Measurements from ENCODE around the gene CDK5RAP1.

The CDK5RAP1 gene

DNA sequence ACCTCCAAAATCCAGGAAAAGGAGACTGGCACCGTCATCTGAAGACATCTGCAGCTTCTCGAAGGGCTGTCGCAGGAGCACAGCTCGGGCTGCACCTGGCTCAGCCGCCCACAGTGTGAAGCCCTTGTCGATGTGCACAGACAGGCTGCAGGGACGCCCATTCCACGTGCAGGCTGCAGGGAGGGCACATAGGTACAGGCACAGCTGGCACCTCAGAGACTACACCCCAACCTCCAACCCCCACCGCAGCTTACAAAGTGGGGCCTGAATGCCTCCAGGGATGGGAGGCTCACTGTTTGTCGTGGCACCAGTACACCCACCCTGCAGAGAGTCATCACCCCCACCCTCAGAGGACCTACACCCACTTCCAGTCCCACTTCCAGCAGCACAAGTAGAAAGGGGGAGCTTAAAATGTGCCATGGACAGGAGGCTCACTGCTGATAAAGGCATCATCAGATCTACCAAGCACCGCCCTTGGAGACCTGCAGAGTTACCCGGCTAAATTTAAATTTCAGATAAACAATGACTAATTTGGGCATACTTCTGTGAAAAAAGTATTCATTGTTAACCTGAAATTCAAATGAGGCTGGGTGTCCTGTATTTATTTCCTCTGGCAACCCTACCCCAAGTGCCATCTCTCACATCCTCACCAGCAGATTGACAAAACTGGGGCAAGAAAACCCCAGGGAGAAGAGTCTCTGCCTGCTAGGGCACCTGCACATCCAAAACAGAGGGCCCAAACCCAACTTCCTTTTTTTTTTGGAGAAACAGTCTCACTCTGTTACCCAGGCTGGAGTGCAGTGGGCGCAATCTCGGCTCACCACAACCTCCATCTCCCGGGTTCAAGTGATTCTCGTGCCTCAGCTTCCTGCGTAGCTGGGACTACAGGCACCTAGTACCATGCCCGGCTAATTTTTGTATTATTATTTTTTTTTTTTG, 7.7 kb upstream of the CDK5RAP1 start:
- TF ChIP-seq, protein P1, sequence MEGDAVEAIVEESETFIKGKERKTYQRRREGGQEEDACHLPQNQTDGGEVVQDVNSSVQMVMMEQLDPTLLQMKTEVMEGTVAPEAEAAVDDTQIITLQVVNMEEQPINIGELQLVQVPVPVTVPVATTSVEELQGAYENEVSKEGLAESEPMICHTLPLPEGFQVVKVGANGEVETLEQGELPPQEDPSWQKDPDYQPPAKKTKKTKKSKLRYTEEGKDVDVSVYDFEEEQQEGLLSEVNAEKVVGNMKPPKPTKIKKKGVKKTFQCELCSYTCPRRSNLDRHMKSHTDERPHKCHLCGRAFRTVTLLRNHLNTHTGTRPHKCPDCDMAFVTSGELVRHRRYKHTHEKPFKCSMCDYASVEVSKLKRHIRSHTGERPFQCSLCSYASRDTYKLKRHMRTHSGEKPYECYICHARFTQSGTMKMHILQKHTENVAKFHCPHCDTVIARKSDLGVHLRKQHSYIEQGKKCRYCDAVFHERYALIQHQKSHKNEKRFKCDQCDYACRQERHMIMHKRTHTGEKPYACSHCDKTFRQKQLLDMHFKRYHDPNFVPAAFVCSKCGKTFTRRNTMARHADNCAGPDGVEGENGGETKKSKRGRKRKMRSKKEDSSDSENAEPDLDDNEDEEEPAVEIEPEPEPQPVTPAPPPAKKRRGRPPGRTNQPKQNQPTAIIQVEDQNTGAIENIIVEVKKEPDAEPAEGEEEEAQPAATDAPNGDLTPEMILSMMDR (IDR thresholded peaks at IDR 0.05; ENCODE audit: low read depth, low read length): no peak
- no peak for DNase-seq
- Histone ChIP-seq H3K4me1 (no peaks in the 10 kb centered on the region), H3K36me3 (no peaks in the 10 kb centered on the region), H3K4me3 (ENCODE audit: low read depth, low read length) (no peak overlapping the region), H3K9me3 (no peaks in the 10 kb centered on the region), H3K27me3 (no peaks in the 10 kb centered on the region)

DNA sequence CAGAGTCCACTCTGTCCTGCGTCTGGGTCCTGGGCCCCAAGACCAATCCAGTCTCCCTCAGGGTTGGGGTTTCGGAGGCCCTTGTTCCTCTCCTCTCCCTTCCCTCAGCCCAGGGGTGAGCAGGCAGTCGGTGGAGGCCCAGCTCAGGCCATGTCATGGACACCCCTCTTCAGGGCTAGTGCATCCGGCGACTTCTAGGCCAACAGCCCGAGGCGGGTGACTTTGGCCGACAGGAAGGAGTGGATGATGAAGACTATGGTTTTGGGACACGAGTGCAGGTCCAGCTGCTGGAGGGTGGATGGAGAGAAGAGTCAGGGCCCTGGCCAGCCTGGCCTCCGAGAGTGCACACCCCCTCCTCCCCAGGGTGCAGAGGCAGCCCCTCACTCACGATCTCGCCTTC, 7.0 kb upstream of the CDK5RAP1 start:
- DNase-seq: no peak
- no peaks in the 10 kb centered on the region for H3K36me3 ChIP-seq

DNA sequence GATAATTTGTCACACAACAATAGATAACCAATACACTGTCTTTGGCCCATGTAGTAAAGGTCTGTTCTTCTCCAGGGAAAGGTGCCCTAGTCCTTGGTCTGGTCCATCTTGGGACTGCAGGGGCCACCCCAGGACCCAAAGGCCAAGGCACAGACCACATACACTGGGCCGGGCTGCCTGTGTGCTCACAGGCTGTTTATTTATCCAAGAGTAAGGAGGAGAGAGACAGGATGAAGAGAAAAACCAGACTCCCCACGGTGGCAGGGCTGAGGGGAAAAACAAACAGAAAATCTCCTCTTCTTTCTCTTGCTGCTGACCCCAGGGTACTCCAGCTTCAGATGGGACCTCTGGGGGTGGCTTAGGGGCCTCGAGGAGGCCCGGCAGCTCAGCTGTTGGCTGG, 6.5 kb upstream of the CDK5RAP1 start:
- H3K36me3 ChIP-seq: no peaks in the 10 kb centered on the region
- no peaks in the 10 kb centered on the region for H3K27me3 ChIP-seq
- TF ChIP-seq, protein P1 (IDR thresholded peaks at IDR 0.05; ENCODE audit: low read depth, low read length): no peak
- no peaks in the 10 kb centered on the region for H3K4me1 ChIP-seq
- DNase-seq: no peak
- no peak overlapping the region for H3K4me3 ChIP-seq (ENCODE audit: low read depth, low read length)
- no peaks in the 10 kb centered on the region for H3K9me3 ChIP-seq

More for the DNA sequence above, 7.0 kb upstream of the CDK5RAP1 start:
- H3K9me3 ChIP-seq: no peaks in the 10 kb centered on the region
- no peaks in the 10 kb centered on the region for H3K27me3 ChIP-seq
- TF ChIP-seq, protein P1 (IDR thresholded peaks at IDR 0.05; ENCODE audit: low read depth, low read length): no peak
- no peak overlapping the region for H3K4me3 ChIP-seq (ENCODE audit: low read depth, low read length)
- no peaks in the 10 kb centered on the region for H3K4me1 ChIP-seq

DNA sequence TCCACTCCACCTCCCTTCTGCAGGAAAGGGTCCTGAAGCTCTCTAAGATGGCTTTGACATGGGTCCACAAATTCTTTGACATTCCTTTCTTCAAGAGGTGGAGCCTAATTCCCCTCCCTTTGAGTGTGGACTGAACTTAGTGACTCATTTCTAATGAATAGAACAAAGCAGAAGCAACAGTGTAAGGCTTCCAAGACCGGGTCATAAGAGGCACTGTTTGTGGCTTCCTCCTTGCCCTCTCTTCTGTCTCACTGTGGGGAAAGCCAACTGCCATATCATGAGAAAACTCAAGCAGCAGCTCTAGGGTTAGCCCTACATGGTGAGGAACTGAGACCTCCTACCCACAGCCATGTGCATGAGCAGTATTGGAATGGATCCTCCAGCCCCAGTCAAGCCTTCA, 5.9 kb upstream of the CDK5RAP1 start:
- TF ChIP-seq, protein P1 (IDR thresholded peaks at IDR 0.05; ENCODE audit: low read depth, low read length): no peak
- Histone ChIP-seq H3K4me1 (peaks cover 2% of the 10 kb centered on the region; the same call in 1 of the 2 replicates), H3K9me3 (no peaks in the 10 kb centered on the region), H3K27me3 (no peaks in the 10 kb centered on the region), H3K4me3 (ENCODE audit: low read depth, low read length) (no peak overlapping the region), H3K36me3 (no peaks in the 10 kb centered on the region)
- DNase-seq: no peak

DNA sequence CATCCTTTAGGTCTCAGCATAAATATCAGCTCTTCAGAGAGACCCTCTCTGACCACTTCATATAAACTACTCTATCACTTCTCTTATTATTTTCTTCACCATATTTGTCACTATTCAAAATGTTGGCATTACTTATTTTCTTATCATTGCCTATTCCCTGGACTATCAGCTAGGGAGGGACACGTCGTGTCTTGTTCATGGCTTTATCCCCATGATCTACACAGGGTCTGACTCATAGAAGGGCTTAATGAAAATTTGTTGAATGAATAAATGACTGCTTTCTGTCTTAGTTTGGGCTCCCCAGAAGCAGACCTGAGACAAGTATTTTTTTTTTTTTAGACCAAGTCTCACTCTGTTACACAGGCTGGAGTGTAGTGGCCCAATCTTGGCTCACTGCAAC, 3.0 kb upstream of the CDK5RAP1 start:
- TF ChIP-seq, protein P1 (IDR thresholded peaks at IDR 0.05; ENCODE audit: low read depth, low read length): no peak
- H3K27me3 ChIP-seq: no peaks in the 10 kb centered on the region
- no peak overlapping the region for H3K4me3 ChIP-seq (ENCODE audit: low read depth, low read length)
- peaks cover 4% of the 10 kb centered on the region; the same call in 1 of the 2 replicates for H3K4me1 ChIP-seq
- DNase-seq: no peak
- H3K36me3 ChIP-seq: no peaks in the 10 kb centered on the region
- no peaks in the 10 kb centered on the region for H3K9me3 ChIP-seq

DNA sequence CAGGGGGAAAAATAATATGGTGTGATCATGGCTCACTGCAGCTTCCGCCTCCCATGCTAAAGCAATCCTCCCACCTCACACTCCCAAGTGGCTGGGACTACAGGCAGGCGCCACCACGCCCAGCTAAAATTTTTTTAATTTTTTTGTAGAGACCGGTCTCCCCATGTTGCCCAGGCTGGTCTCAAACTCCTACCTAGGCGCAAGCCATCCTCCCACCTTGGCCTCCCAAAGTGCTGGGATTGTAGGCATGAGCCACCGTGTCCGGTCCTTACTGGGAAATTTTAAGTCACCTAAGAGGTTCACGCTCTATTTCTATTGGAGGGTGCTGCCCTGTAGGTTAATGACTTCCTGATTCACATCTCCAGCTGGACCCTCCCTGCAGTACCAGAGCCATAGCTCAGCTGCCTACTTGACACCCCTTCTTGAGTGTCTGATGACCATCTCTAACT, 626 bp upstream of the CDK5RAP1 start:
- Histone ChIP-seq H3K4me1 (peaks cover 4% of the 10 kb centered on the region; the same call in 1 of the 2 replicates), H3K36me3 (no peaks in the 10 kb centered on the region), H3K4me3 (ENCODE audit: low read depth, low read length) (peak overlapping the region; percentile 96), H3K27me3 (no peaks in the 10 kb centered on the region), H3K9me3 (no peaks in the 10 kb centered on the region)
- TF ChIP-seq, protein P1 (IDR thresholded peaks at IDR 0.05; ENCODE audit: low read depth, low read length): no peak
- DNase-seq: no peak
